H9 (cell line): ENCODE measurements around the gene HYAL2. TPM values are rescaled to one million over a fixed set of nuclear protein-coding genes. Genes with fewer than 3 reads are reported as not detected.

Experiments
- DNase-seq: peaks from one replicate; pipeline ENCODE4 v3.0.0-alpha.2; 2017
- H2AFZ ChIP-seq: one replicate; pipeline ENCODE4 v1.6.1; 2013; ENCODE audit warnings: mild to moderate bottlenecking, low read length, control low read depth, moderate library complexity
- H2AK5ac ChIP-seq: 2 replicates; pipeline ENCODE4 v1.6.1; 2013; ENCODE audit warnings: low read length, control low read depth, mixed read lengths; ENCODE audit not compliant: insufficient read length
- H2BK120ac ChIP-seq: one replicate; pipeline ENCODE4 v1.6.1; 2013; ENCODE audit warnings: low read depth, mild to moderate bottlenecking, low read length, control low read depth, inconsistent platforms; ENCODE audit not compliant: poor library complexity, severe bottlenecking
- H2BK12ac ChIP-seq: 2 replicates; pipeline ENCODE4 v1.6.1; 2013; ENCODE audit warnings: low read length, control low read depth, mixed read lengths, low read depth; ENCODE audit not compliant: insufficient read length
- H2BK15ac ChIP-seq: 2 replicates; pipeline ENCODE4 v1.6.1; 2013; ENCODE audit warnings: low read depth, low read length, control low read depth
- H2BK20ac ChIP-seq: one replicate; pipeline ENCODE4 v1.6.1; 2013; ENCODE audit warnings: low read depth, mild to moderate bottlenecking, low read length, control low read depth, inconsistent platforms; ENCODE audit not compliant: poor library complexity, severe bottlenecking
- H2BK5ac ChIP-seq: 2 replicates; pipeline ENCODE4 v1.6.1; 2013; ENCODE audit warnings: low read length, control low read depth, mixed read lengths; ENCODE audit not compliant: insufficient read length
- H3K14ac ChIP-seq: 2 replicates; pipeline ENCODE4 v1.6.1; 2013; ENCODE audit warnings: low read length, control low read depth; ENCODE audit not compliant: insufficient read depth
- H3K18ac ChIP-seq: 2 replicates; pipeline ENCODE4 v1.6.1; 2013; ENCODE audit warnings: low read depth, mild to moderate bottlenecking, mixed read lengths, low read length, control low read depth; ENCODE audit not compliant: insufficient read length
- H3K23ac ChIP-seq: 2 replicates; pipeline ENCODE4 v1.6.1; 2013; ENCODE audit warnings: low read length, control low read depth, mixed read lengths, low read depth; ENCODE audit not compliant: insufficient read length
- H3K23me2 ChIP-seq: 2 replicates; pipeline ENCODE4 v1.6.1; 2013; ENCODE audit warnings: low read depth, mild to moderate bottlenecking, mixed read lengths, low read length, control low read depth; ENCODE audit not compliant: insufficient read length, poor library complexity, severe bottlenecking
- H3K27ac ChIP-seq: 2 replicates; pipeline ENCODE4 v1.5.1; 2013; ENCODE audit warnings: low read length, control low read depth, mixed read lengths, low read depth; ENCODE audit not compliant: insufficient read length
- H3K27me3 ChIP-seq: 2 replicates; pipeline ENCODE4 v1.6.1; 2013; ENCODE audit warnings: low read length, control low read depth, inconsistent platforms; ENCODE audit not compliant: insufficient read depth
- H3K4ac ChIP-seq: 2 replicates; pipeline ENCODE4 v1.6.1; 2013; ENCODE audit warnings: low read depth, mild to moderate bottlenecking, control low read depth, inconsistent platforms, low read length, moderate library complexity
- H3K4me1 ChIP-seq: 2 replicates; pipeline ENCODE4 v1.6.1; 2013; ENCODE audit warnings: low read length, control low read depth, inconsistent platforms; ENCODE audit not compliant: insufficient read depth
- H3K4me2 ChIP-seq: 2 replicates; pipeline ENCODE4 v1.6.1; 2013; ENCODE audit warnings: low read length, control low read depth, mixed read lengths; ENCODE audit not compliant: insufficient read length, insufficient read depth
- H3K56ac ChIP-seq: 2 replicates; pipeline ENCODE4 v1.6.1; 2013; ENCODE audit warnings: low read depth, mild to moderate bottlenecking, mixed read lengths, low read length, control low read depth; ENCODE audit not compliant: insufficient read length
- H3K79me1 ChIP-seq: 2 replicates; pipeline ENCODE4 v1.6.1; 2013; ENCODE audit warnings: low read depth, mild to moderate bottlenecking, moderate library complexity, low read length, control low read depth, inconsistent platforms; ENCODE audit not compliant: insufficient read depth, poor library complexity, severe bottlenecking
- H3K79me2 ChIP-seq: 2 replicates; pipeline ENCODE4 v1.6.1; 2013; ENCODE audit warnings: low read length, control low read depth, inconsistent platforms; ENCODE audit not compliant: insufficient read depth
- H3K9ac ChIP-seq: 2 replicates; pipeline ENCODE4 v1.6.1; 2013; ENCODE audit warnings: low read length, control low read depth, mixed read lengths; ENCODE audit not compliant: insufficient read length; ENCODE audit errors: extremely low read depth
- H3K9me3 ChIP-seq: one replicate; pipeline ENCODE4 v1.6.1; 2013; ENCODE audit warnings: low read depth, low read length, inconsistent platforms; ENCODE audit not compliant: control insufficient read depth
- H3T11ph ChIP-seq: one replicate; pipeline ENCODE4 v1.6.1; 2013; ENCODE audit warnings: mild to moderate bottlenecking, low read length, control low read depth, inconsistent platforms
- H4K20me1 ChIP-seq: one replicate; pipeline ENCODE4 v1.6.1; 2013; ENCODE audit not compliant: control insufficient read depth, insufficient read length, insufficient read depth
- H4K5ac ChIP-seq: 2 replicates; pipeline ENCODE4 v1.6.1; 2013; ENCODE audit warnings: low read depth, mild to moderate bottlenecking, mixed read lengths, low read length, control low read depth; ENCODE audit not compliant: insufficient read length
- H4K8ac ChIP-seq: replicated peaks from 2 replicates; pipeline ENCODE4 v1.6.1; 2013; ENCODE audit warnings: low read length, control low read depth, mixed read lengths, low read depth; ENCODE audit not compliant: insufficient read length
- H4K91ac ChIP-seq: 2 replicates; pipeline ENCODE4 v1.6.1; 2013; ENCODE audit warnings: low read depth, mild to moderate bottlenecking, moderate library complexity, mixed read lengths, low read length, control low read depth; ENCODE audit not compliant: insufficient read length
- H3K27ac Mint-ChIP-seq, 3 experiments: 2 replicates in 2 of 3; 3 replicates in 1 of 3; pipeline ENCODE4 v1.8.0; 2020 to 2021; ENCODE audit warnings: mixed read lengths in 3 of 3, mild to moderate bottlenecking in 1 of 3, moderate library complexity in 1 of 3
- H3K27me3 Mint-ChIP-seq: 2 replicates; pipeline ENCODE4 v1.8.0; 2021; ENCODE audit warnings: low read depth, mild to moderate bottlenecking, moderate library complexity, mixed read lengths
- H3K36me3 Mint-ChIP-seq, 3 experiments: 2 replicates in 2 of 3; 3 replicates in 1 of 3; pipeline ENCODE4 v1.8.0; 2020 to 2021; ENCODE audit warnings: low read depth in 3 of 3, mixed read lengths in 3 of 3; ENCODE audit not compliant: insufficient read depth in 1 of 3
- H3K4me1 Mint-ChIP-seq, 2 experiments: 2 replicates each; pipeline ENCODE4 v1.8.0; 2020; ENCODE audit warnings: mixed read lengths in 2 of 2
- H3K4me3 Mint-ChIP-seq, 2 experiments: 2 replicates in 1 of 2; 3 replicates in 1 of 2; pipeline ENCODE4 v1.8.0; 2020 to 2021; ENCODE audit warnings: mild to moderate bottlenecking in 2 of 2, mixed read lengths in 2 of 2, moderate library complexity in 1 of 2
- H3K9me3 Mint-ChIP-seq, 2 experiments: 2 replicates in 1 of 2; 3 replicates in 1 of 2; pipeline ENCODE4 v1.8.0; 2020; ENCODE audit warnings: mild to moderate bottlenecking in 2 of 2, mixed read lengths in 2 of 2, moderate library complexity in 1 of 2
- CTCF ChIP-seq: fragments of 200-600 bp; sonication (generic); conservative IDR thresholded peaks from 3 replicates; pipeline ENCODE4 v1.8.0; 2021; ENCODE audit warnings: antibody characterized with exemption, mild to moderate bottlenecking
- WGBS: extraction: QIAGEN DNeasy Blood & Tissue Kit; methylation state at CpG from one replicate; pipeline ENCODE4 v1.1.7; 2013; ENCODE audit warnings: missing lambda C conversion rate, low lambda C conversion rate, mixed read lengths; ENCODE audit not compliant: insufficient read length; ENCODE audit errors: extremely low coverage; 5-methylcytosine and 5-hydroxymethylcytosine counted together
- total RNA-seq: library from RNA; stranded (reverse); gene quantifications from 2 replicates; pipeline ENCODE4 v1.2.1, GENCODE V29; 2021

The HYAL2 gene
- total RNA-seq, 1 experiment from 2014 or later: 51.9 TPM

- Mint-ChIP-seq H3K36me3 (peaks cover 37 to 59% (median 47%) of the 10 kb centered on the region in 3 experiments), H3K27me3 (no peaks in the 10 kb centered on the region), H3K27ac (peak overlapping the region; percentile 98 to 100 (median 99)), H3K4me1 (peaks cover 27 to 42% of the 10 kb centered on the region in 2 experiments), H3K9me3 (no peaks in the 10 kb centered on the region), H3K4me3 (peak overlapping the region; percentile 85 to 90)
- peak overlapping the region; percentile 98 for H3K14ac ChIP-seq
- H3T11ph ChIP-seq: no peak overlapping the region
- H4K5ac ChIP-seq: no peak overlapping the region
- peaks cover 5% of the 10 kb centered on the region; the same call in 1 of the 2 replicates for H3K79me2 ChIP-seq
- H3K27ac ChIP-seq: no peak overlapping the region
- no peak overlapping the region for H2AK5ac ChIP-seq
- peak; percentile 94 for DNase-seq
- peak overlapping the region; percentile 87 for H3K9ac ChIP-seq
- peak; percentile 78 for TF ChIP-seq CTCF
- H3K79me1 ChIP-seq: no peaks in the 10 kb centered on the region
- H3K9me3 ChIP-seq: no peaks in the 10 kb centered on the region
- H3K27me3 ChIP-seq: no peaks in the 10 kb centered on the region
- H4K91ac ChIP-seq: no peak overlapping the region
- H3K56ac ChIP-seq: no peak overlapping the region
- peak overlapping the region; percentile 96 for H3K18ac ChIP-seq
- WGBS: no CpG with 5 or more reads among the region's 59 CpGs
- H2BK20ac ChIP-seq: no peak overlapping the region
- peaks cover 6% of the 10 kb centered on the region; the same call in 1 of the 2 replicates for H3K4me1 ChIP-seq
- H2BK120ac ChIP-seq: no peak overlapping the region
- H3K23me2 ChIP-seq: peaks cover 15% of the 10 kb centered on the region
- H3K4me2 ChIP-seq: peak overlapping the region; percentile 37
- H3K4ac ChIP-seq: no peak overlapping the region
- no peak overlapping the region for H2BK15ac ChIP-seq
- no peak overlapping the region for H4K8ac ChIP-seq
- no peak overlapping the region for H2AFZ ChIP-seq
- H4K20me1 ChIP-seq: no peaks in the 10 kb centered on the region
- H2BK5ac ChIP-seq: peak overlapping the region; percentile 81
- H2BK12ac ChIP-seq: no peak overlapping the region
- no peak overlapping the region for H3K23ac ChIP-seq
These were observed 1.0 kb downstream of the HYAL2 start for GRCh38 chr3:50321336-50322114.
